Right lobe of liver (tissue), 6 donors: ENCODE results near the gene ACTG2. TPM values are rescaled to one million over a fixed set of nuclear protein-coding genes. Genes with fewer than 3 reads are reported as not detected.

Experiments
- ATAC-seq, 4 donors: fragments of 200-7000 bp; cut with Tn5 transposase; one replicate each; pipeline ENCODE4 v1.9.1; 2020; ENCODE audit warnings: mild to moderate bottlenecking in 4 of 4, moderate library complexity in 4 of 4
- DNase-seq, 3 donors: peaks; one replicate each; pipeline ENCODE4 v3.0.0-alpha.2; 2020
- H3K27ac ChIP-seq, 3 donors: fragments of 200-600 bp; one replicate each; pipeline ENCODE4 v1.8.0; 2022
- H3K27me3 ChIP-seq, 2 donors: fragments of 200-600 bp; one replicate each; pipeline ENCODE4 v1.8.0; 2022
- H3K36me3 ChIP-seq, 4 donors: fragments of 200-600 bp; sonication (generic) in 1 of 4; one replicate each; pipeline versions ENCODE4 v1.5.1 to v1.8.0; 2017 to 2022; ENCODE audit warnings: control low read depth in 1 of 4
- H3K4me1 ChIP-seq, 4 donors: fragments of 200-600 bp; sonication (generic) in 1 of 4; one replicate each; pipeline versions ENCODE4 v1.5.1 to v1.8.0; 2017 to 2022; ENCODE audit warnings: control low read depth in 1 of 4
- H3K4me3 ChIP-seq, 3 donors: fragments of 200-600 bp; one replicate each; pipeline ENCODE4 v1.8.0; 2022
- H3K9me3 ChIP-seq, 4 donors: fragments of 200-600 bp; sonication (generic) in 1 of 4; one replicate each; pipeline versions ENCODE4 v1.5.1 to v1.8.0; 2017 to 2022; ENCODE audit warnings: control low read depth in 1 of 4
- CTCF ChIP-seq, 4 donors: fragments of 200-600 bp in 3 of 4; fragments of 450-650 bp in 1 of 4; IDR thresholded peaks; one replicate each; pipeline versions ENCODE4 v1.5.1 to v1.8.0; 2016 to 2022; ENCODE audit warnings: antibody characterized with exemption in 4 of 4, mild to moderate bottlenecking in 2 of 4
- POLR2A ChIP-seq: fragments of 450-650 bp; IDR thresholded peaks from one replicate; pipeline ENCODE4 v1.6.1; 2017; ENCODE audit warnings: antibody characterized with exemption, mild to moderate bottlenecking
- WGBS: methylation state at CpG from one replicate; pipeline ENCODE4 v1.1.6; 2018; ENCODE audit warnings: low coverage, low lambda C conversion rate; ENCODE audit not compliant: insufficient coverage; ENCODE audit errors: missing lambda C conversion rate; 5-methylcytosine and 5-hydroxymethylcytosine counted together
- intact Hi-C, 2 donors: fragments of 100-400 bp; cut with DNase I; formaldehyde crosslinking; loops; one replicate each; pipeline versions ENCODE4 v1.11.2 to v1.14.1; 2022
- total RNA-seq, 6 experiments: library from RNA; depleted of rRNA in 2 of 6; stranded (reverse); fragments of >200 nt in 2 of 6; fragmentation: NEBNext Ultra II Directional in 3 of 6; extraction: Animal tissue kit (Norgen Biotek cat#: 25700) in 3 of 6; gene quantifications; one replicate each; pipeline versions ENCODE4 v1.1.0 to v1.2.4, GENCODE V29; 2016 to 2023
- donor health status: DM: no; HTN: yes; CAD: no.
- donor health status: DM: no; HTN: no; CAD: no.
- donor health status: DM: no; HTN: no; CAD: no.
- donor health status: DM: no; HTN: yes; CAD: no.
- donor health status: DM: no; HTN: yes; CAD: no.

ACTG2 gene
- total RNA-seq, 6 experiments from 2014 or later: 0.39 to 12.8 (median 1.1) TPM

GRCh38 chr2:73915437-73915993, 22.7 kb downstream of the ACTG2 start:
- TF ChIP-seq CTCF (IDR thresholded peaks at IDR 0.05): no peak
- no peak for TF ChIP-seq POLR2A
- no peak for DNase-seq
- Histone ChIP-seq H3K27ac (no peak overlapping the region), H3K4me1 (no peaks in the 10 kb centered on the region), H3K36me3 (no peaks in the 10 kb centered on the region), H3K4me3 (no peak overlapping the region), H3K27me3 (no peaks in the 10 kb centered on the region), H3K9me3 (no peaks in the 10 kb centered on the region)
- intact Hi-C loops: no loop called here
- no peak for ATAC-seq
- WGBS: 83% methylated on average over 5 of the region's 5 CpGs

DNA sequence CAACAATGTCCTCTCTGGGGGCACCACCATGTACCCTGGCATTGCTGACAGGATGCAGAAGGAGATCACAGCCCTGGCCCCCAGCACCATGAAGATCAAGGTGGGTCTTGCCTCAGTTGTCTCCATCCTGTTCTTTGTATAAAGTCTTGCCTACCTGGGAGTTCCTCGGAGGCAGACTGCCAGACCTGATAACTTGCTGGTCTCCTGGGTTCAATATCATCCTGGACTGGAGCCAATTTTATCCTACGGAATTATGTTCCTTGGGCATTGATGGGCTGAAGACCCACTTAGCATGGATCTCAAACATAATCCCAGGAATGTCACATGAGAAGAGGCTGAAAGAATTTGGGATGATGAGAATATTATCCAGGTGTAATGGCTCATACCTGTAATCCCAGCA, 23.9 kb downstream of the ACTG2 start:
- WGBS: no CpG with 5 or more reads among the region's 2 CpGs
- Histone ChIP-seq H3K4me3 (no peak overlapping the region), H3K27me3 (no peaks in the 10 kb centered on the region)

GRCh38 chr2:73917296-73917695, 24.5 kb downstream of the ACTG2 start:
- TF ChIP-seq POLR2A: no peak
- no peak for TF ChIP-seq CTCF (IDR thresholded peaks at IDR 0.05)
- no peaks in the 10 kb centered on the region for H3K27me3 ChIP-seq
- no peaks in the 10 kb centered on the region for H3K9me3 ChIP-seq
- 0% methylated on average over 1 of the region's 2 CpGs for WGBS
- no peak overlapping the region for H3K4me3 ChIP-seq
- no peaks in the 10 kb centered on the region for H3K36me3 ChIP-seq
- DNase-seq (no peak), ATAC-seq (no peak)
- intact Hi-C loops: no loop called here
- H3K27ac ChIP-seq: no peak overlapping the region
- no peaks in the 10 kb centered on the region for H3K4me1 ChIP-seq

More for the DNA sequence above, 23.9 kb downstream of the ACTG2 start:
- Histone ChIP-seq H3K27ac (no peak overlapping the region), H3K4me1 (no peaks in the 10 kb centered on the region), H3K36me3 (no peaks in the 10 kb centered on the region), H3K9me3 (no peaks in the 10 kb centered on the region)
- intact Hi-C loops: no loop called here
- ATAC-seq (no peak), DNase-seq (no peak)
- TF ChIP-seq CTCF (IDR thresholded peaks at IDR 0.05): no peak
- no peak for TF ChIP-seq POLR2A

DNA sequence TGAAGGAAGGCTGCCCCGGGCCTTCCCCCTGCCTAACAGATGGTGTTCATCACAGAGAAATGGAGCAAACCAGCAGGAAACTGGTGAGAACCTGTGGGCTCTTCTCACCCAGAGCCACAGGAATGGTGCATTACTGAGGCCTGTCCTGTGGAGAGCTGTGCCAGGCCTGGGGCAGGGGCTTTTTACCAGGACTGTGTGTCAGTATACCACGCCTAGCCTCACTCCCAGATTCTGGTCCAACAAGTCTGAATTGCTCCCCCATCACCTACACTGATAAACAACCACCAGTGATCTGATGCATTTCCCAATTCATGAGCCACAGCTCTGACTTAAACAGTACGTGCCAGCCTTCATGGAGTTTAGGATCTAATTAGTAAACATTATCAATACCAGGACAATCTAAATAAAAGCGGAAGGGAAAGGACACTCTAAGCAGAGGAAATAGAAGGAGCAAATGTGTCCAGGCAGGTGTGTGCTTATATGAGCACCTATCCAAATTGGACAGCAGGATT, 24.9 kb downstream of the ACTG2 start:
- H3K4me1 ChIP-seq: no peaks in the 10 kb centered on the region
- no peaks in the 10 kb centered on the region for H3K27me3 ChIP-seq
- no peak overlapping the region for H3K4me3 ChIP-seq
- intact Hi-C loops: no loop called here
- TF ChIP-seq POLR2A (no peak), CTCF (IDR thresholded peaks at IDR 0.05) (no peak)
- no peaks in the 10 kb centered on the region for H3K36me3 ChIP-seq
- H3K27ac ChIP-seq: no peak overlapping the region
- ATAC-seq: no peak
- WGBS: 74% methylated on average over 4 of the region's 4 CpGs
- DNase-seq: no peak
- no peaks in the 10 kb centered on the region for H3K9me3 ChIP-seq

DNA sequence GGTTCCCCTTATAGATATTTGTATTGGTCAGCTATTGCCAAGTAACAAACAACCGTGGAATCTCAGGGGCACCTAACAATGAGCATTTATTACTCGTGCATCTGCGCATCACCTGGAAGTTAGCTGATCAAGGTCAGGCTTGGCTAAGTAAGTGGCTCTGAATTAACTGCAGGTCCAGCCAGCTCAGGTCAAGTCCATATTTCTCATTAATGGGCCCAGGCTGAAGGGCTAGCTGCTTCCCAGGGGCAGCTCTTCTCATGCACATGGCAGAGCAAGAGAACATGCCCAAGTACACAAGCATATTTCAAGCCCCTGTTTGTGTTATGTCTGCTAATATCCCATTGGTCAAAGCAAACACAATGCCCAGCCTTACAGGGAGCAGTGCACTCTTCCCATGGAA, 26.0 kb downstream of the ACTG2 start:
- TF ChIP-seq POLR2A (no peak), CTCF (IDR thresholded peaks at IDR 0.05) (no peak)
- no CpG with 5 or more reads among the region's 3 CpGs for WGBS

More for the DNA sequence above, 26.0 kb downstream of the ACTG2 start:
- Histone ChIP-seq H3K27me3 (no peaks in the 10 kb centered on the region), H3K9me3 (no peaks in the 10 kb centered on the region), H3K27ac (no peak overlapping the region), H3K36me3 (no peaks in the 10 kb centered on the region), H3K4me3 (no peak overlapping the region), H3K4me1 (no peaks in the 10 kb centered on the region)
- intact Hi-C loops: no loop called here
- no peak for ATAC-seq
- no peak for DNase-seq
